Measurements from ENCODE around the gene ALS2. TPM values are rescaled to one million over a fixed set of nuclear protein-coding genes. Genes with fewer than 3 reads are reported as not detected.

Gene ALS2
- total RNA-seq, 2 donors from 2014 or later, result 8.0 to 11.7 TPM

DNA sequence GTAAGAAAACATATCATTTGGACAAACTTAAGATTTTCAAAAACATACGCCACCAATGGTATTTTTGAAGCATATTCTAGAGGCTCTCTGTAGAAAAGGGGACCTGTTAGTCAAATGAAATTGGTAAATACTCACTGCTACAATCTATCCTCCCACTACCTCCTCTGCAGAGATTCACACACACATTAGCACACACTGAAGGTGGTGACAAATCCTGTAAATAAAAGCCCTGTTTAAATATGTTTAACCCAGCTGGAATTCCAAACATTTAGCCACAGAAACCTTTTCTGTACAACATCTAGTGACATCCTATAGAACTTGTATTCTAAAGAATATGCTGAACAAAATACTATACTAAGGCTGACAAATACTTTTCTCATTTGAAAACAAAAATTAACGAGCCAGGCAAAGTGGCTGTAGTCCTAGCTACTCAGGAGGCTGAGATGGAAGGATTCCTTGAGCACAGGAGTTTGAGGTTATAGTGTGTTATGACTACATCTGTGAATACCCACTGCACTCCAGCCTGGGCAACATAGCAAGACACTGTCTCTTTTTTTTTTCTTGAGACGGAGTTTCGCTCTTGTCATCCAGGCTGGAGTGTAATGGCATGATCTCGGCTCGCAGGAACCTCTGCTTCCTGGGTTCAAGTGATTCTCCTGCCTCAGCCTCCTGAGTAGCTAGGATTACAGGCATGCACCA, 25.9 kb downstream of the ALS2 start:
- Histone ChIP-seq H3K4me1 (no peaks in the 10 kb centered on the region), H3K36me3 (no peaks in the 10 kb centered on the region), H3K4me3 (no peak overlapping the region), H3K27me3 (no peaks in the 10 kb centered on the region), H3K27ac (no peak overlapping the region), H3K9me3 (no peaks in the 10 kb centered on the region), H3K9ac (ENCODE audit: low read depth in 2 of 2, low read length in 2 of 2) (no peak overlapping the region)
- no peak for TF ChIP-seq CTCF (IDR thresholded peaks at IDR 0.05)
- no peak for DNase-seq
- intact Hi-C loops (cut with DNase I), result no loop called here

DNA sequence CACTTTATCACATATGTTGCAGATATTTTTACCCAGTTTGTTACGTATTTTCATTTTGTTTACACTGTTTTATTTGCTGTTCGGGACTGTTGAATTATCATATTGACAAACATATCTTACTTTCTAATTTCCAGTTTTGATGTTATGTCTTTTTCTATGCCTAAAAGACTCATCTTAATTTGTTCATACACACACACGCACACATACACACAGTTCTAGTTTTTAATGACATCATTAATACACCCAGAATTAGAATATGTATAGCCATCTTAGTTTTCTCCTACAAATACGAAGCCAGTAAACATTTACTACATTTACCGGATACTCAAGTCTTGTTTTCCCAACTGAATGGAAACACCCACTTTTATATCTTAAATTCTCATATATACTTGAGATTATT, 29.2 kb downstream of the ALS2 start:
- H3K9me3 ChIP-seq, result no peaks in the 10 kb centered on the region
- H3K27me3 ChIP-seq, result no peaks in the 10 kb centered on the region
- no peaks in the 10 kb centered on the region for H3K4me1 ChIP-seq
- DNase-seq, result no peak
- no peak overlapping the region for H3K9ac ChIP-seq (ENCODE audit: low read depth in 2 of 2, low read length in 2 of 2)
- intact Hi-C loops (cut with DNase I), result no loop called here
- H3K36me3 ChIP-seq, result no peaks in the 10 kb centered on the region
- no peak for TF ChIP-seq CTCF (IDR thresholded peaks at IDR 0.05)
- no peak overlapping the region for H3K4me3 ChIP-seq
- no peak overlapping the region for H3K27ac ChIP-seq

DNA sequence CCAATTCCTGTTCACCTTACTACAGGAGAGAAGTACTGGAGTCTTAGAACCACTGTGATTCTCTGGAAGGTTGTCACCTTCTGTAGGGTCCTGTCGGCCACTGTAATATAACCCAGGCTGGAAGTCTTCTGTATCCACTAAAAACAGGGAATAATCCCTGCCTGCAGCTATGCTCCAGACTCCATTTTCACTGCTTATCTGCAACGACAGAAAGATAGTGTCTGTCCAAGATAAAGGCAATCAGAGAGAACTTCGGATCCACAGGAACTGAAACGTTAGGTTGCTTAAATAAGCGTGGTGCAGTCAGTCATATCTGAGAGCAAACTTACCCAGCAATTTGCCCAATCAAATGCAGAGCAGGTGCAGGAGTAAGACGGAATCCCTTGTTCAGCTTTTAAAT, 34.2 kb downstream of the ALS2 start:
- Histone ChIP-seq H3K27ac (no peak overlapping the region), H3K27me3 (no peaks in the 10 kb centered on the region), H3K4me1 (no peaks in the 10 kb centered on the region), H3K9ac (ENCODE audit: low read depth in 2 of 2, low read length in 2 of 2) (no peak overlapping the region), H3K4me3 (no peak overlapping the region), H3K36me3 (no peaks in the 10 kb centered on the region), H3K9me3 (no peaks in the 10 kb centered on the region)
- no peak for DNase-seq
- intact Hi-C loops (cut with DNase I), result no loop called here
- TF ChIP-seq CTCF (IDR thresholded peaks at IDR 0.05), result no peak

GRCh38 chr2:201735486-201735885, 45.2 kb downstream of the ALS2 start:
- no peaks in the 10 kb centered on the region for H3K9me3 ChIP-seq
- intact Hi-C loops (cut with DNase I), result no loop called here
- H3K27me3 ChIP-seq, result no peaks in the 10 kb centered on the region
- no peak for TF ChIP-seq CTCF (IDR thresholded peaks at IDR 0.05)
- no peak overlapping the region for H3K4me3 ChIP-seq
- H3K36me3 ChIP-seq, result no peaks in the 10 kb centered on the region
- H3K9ac ChIP-seq (ENCODE audit: low read depth in 2 of 2, low read length in 2 of 2), result no peak overlapping the region
- DNase-seq, result no peak
- H3K4me1 ChIP-seq, result no peaks in the 10 kb centered on the region
- no peak overlapping the region for H3K27ac ChIP-seq

GRCh38 chr2:201734111-201734510, 46.6 kb downstream of the ALS2 start:
- no peak for DNase-seq
- no peaks in the 10 kb centered on the region for H3K36me3 ChIP-seq
- H3K4me3 ChIP-seq, result no peak overlapping the region
- H3K4me1 ChIP-seq, result no peaks in the 10 kb centered on the region
- TF ChIP-seq CTCF (IDR thresholded peaks at IDR 0.05), result no peak
- H3K27me3 ChIP-seq, result no peaks in the 10 kb centered on the region
- intact Hi-C loops (cut with DNase I), result no loop called here
- H3K9me3 ChIP-seq, result no peaks in the 10 kb centered on the region
- H3K9ac ChIP-seq (ENCODE audit: low read depth in 2 of 2, low read length in 2 of 2), result no peak overlapping the region
- no peak overlapping the region for H3K27ac ChIP-seq

Data from colonic mucosa (tissue), 4 donors.